Smooth muscle cell (in vitro differentiated cells): Measurements from ENCODE around the gene NPR2. TPM values are rescaled to one million over a fixed set of nuclear protein-coding genes. Genes with fewer than 3 reads are reported as not detected.

Experiments used
- DNase-seq: peaks from one replicate; lab custom pipeline; 2025; ENCODE audit not compliant: unreplicated experiment; lab: John Stamatoyannopoulos, UW
- H2AFZ ChIP-seq: fragments of 200-600 bp; sonication (generic); 2 replicates; pipeline ENCODE4 v1.6.0; 2016; ENCODE audit warnings: antibody characterized with exemption, low read depth, mild to moderate bottlenecking
- H3F3A ChIP-seq: fragments of 200-600 bp; sonication (generic); 2 replicates; pipeline ENCODE4 v1.6.0; 2017; ENCODE audit warnings: antibody characterized with exemption, low read depth
- H3K27ac ChIP-seq: fragments of 200-600 bp; sonication (generic); 2 replicates; pipeline ENCODE4 v1.5.1; 2016; ENCODE audit warnings: low read depth, mild to moderate bottlenecking
- H3K27me3 ChIP-seq: fragments of 200-600 bp; sonication (generic); 2 replicates; pipeline ENCODE4 v1.6.1; 2016; ENCODE audit warnings: low read depth, mild to moderate bottlenecking
- H3K36me3 ChIP-seq: fragments of 200-600 bp; sonication (generic); 2 replicates; pipeline ENCODE4 v1.5.1; 2016; ENCODE audit warnings: low read depth
- H3K4me1 ChIP-seq: fragments of 200-600 bp; sonication (generic); 2 replicates; pipeline ENCODE4 v1.5.1; 2016; ENCODE audit warnings: low read depth
- H3K4me2 ChIP-seq: fragments of 200-600 bp; sonication (generic); 2 replicates; pipeline ENCODE4 v1.6.0; 2016; ENCODE audit warnings: mild to moderate bottlenecking
- H3K4me3 ChIP-seq: fragments of 200-600 bp; sonication (generic); 2 replicates; pipeline ENCODE4 v1.5.1; 2016; ENCODE audit warnings: mild to moderate bottlenecking
- H3K79me2 ChIP-seq: fragments of 200-600 bp; sonication (generic); 2 replicates; pipeline ENCODE4 v1.6.0; 2016; ENCODE audit warnings: low read depth, mild to moderate bottlenecking
- H3K9ac ChIP-seq: fragments of 200-600 bp; sonication (generic); 2 replicates; pipeline ENCODE4 v1.6.0; 2016; ENCODE audit warnings: low read depth
- H3K9me3 ChIP-seq: fragments of 200-600 bp; sonication (generic); replicated peaks from 2 replicates; pipeline ENCODE4 v1.5.1; 2016; ENCODE audit warnings: low read depth
- H4K20me1 ChIP-seq: fragments of 200-600 bp; sonication (generic); 2 replicates; pipeline ENCODE4 v1.6.0; 2016; ENCODE audit warnings: low read depth
- WGBS: methylation state at CpG from one replicate; pipeline ENCODE4 v1.1.7; 2016; ENCODE audit warnings: low lambda C conversion rate; 5-methylcytosine and 5-hydroxymethylcytosine counted together
- polyA plus RNA-seq: library from polyadenylated mRNA; unstranded; fragments of >200 nt; fragmentation: Nextera tagmentation; extraction: Ambion mirVana; gene quantifications from 2 replicates; pipeline ENCODE4 v1.2.1, GENCODE V29; 2016
- total RNA-seq: library from RNA; depleted of rRNA; stranded (reverse); fragments of >200 nt; gene quantifications from 2 replicates; pipeline ENCODE4 v1.2.3, GENCODE V29; 2014
- TF ChIP-seq, protein P1 (sequence below): fragments of 200-600 bp; sonication (generic); IDR thresholded peaks from 2 replicates; pipeline ENCODE4 v1.5.1; 2017; ENCODE audit warnings: borderline replicate concordance, mild to moderate bottlenecking, antibody characterized with exemption; ENCODE audit not compliant: insufficient read depth, poor library complexity, severe bottlenecking

NPR2 gene
- total and polyA plus RNA-seq, 2 experiments from 2014 or later: 16.4 to 19.4 TPM

DNA sequence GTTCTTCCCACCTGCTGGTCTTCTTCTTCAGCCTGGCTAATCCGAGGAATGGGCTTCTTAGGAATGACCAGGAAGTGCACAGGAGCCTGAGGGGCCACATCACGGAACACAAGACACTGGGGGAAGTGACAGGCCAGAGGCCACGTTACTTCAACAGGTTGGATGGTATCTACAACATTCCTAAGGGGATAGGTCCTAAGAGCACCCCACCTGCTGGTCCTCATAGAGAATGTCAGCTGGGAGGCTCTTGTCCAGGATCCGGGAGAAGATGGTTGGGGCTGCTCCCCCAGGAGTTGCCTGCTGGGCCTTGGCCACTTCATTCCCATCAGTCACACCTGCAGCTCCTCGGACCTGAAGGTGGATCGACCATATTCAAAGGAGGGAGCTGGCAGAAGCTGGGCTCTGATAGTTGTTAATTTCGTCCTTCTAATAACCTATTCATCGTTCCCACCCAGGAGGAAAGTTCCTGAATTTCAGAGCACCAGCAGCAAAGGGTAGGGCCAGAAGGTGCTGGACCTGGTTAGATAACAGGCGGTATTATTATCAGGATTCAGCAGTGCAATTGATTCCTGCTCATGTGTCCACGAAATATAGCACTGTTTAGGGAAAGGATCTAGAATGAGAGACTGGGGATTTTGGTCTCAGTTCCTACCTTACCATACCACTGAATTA, 22.2 kb downstream of the NPR2 start:
- Histone ChIP-seq H3K4me2 (peak overlapping the region; percentile 93), H3K27ac (peak overlapping the region; percentile 50), H3K27me3 (peaks cover 3% of the 10 kb centered on the region), H3K9ac (no peak overlapping the region), H3F3A (peaks cover 3% of the 10 kb centered on the region), H4K20me1 (no peaks in the 10 kb centered on the region), H3K79me2 (no peaks in the 10 kb centered on the region), H3K36me3 (no peaks in the 10 kb centered on the region), H3K4me3 (no peak overlapping the region), H3K4me1 (peaks cover 9% of the 10 kb centered on the region), H2AFZ (no peak overlapping the region), H3K9me3 (no peaks in the 10 kb centered on the region)
- no peak for DNase-seq
- TF ChIP-seq, protein P1, sequence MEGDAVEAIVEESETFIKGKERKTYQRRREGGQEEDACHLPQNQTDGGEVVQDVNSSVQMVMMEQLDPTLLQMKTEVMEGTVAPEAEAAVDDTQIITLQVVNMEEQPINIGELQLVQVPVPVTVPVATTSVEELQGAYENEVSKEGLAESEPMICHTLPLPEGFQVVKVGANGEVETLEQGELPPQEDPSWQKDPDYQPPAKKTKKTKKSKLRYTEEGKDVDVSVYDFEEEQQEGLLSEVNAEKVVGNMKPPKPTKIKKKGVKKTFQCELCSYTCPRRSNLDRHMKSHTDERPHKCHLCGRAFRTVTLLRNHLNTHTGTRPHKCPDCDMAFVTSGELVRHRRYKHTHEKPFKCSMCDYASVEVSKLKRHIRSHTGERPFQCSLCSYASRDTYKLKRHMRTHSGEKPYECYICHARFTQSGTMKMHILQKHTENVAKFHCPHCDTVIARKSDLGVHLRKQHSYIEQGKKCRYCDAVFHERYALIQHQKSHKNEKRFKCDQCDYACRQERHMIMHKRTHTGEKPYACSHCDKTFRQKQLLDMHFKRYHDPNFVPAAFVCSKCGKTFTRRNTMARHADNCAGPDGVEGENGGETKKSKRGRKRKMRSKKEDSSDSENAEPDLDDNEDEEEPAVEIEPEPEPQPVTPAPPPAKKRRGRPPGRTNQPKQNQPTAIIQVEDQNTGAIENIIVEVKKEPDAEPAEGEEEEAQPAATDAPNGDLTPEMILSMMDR: peak; percentile 17
- whole genome bisulfite sequencing: 83% methylated on average over 10 of the region's 10 CpGs

DNA sequence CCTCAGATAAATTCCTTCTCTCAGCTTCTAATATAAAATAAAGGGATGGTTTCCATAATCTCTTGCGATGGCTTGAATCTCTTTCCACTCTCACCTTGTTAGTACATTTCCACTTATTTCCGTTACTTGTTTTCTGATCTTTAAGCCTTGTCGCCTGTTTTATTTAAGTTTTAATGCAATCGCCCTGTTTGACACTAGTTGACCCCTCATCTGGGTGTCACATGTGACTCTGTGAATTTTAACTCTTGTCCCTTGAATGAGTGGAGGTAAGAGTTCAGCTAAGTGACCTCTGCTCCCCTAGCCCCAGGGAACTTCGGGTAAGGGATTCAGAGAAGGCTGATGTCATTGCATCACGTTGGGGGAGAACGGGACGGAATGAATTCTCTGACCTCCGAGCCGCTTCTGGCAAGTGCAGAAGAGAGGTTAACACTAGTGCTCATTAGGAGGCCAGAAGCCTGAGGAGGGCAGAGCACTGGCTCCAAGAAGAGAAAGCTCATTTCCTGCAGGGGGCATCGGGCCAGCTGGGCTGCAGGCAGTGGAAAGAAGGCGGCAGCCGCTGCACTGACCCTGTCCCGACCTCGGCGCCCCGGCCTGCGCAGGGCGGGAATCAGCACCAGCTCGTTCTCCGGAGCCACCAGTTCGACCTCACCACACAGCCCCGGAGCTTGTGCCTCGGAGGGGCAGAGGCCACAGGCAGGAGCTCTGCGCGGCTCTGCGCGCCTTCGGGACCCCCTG, 22.9 kb downstream of the NPR2 start:
- 10% methylated on average over 29 of the region's 29 CpGs for WGBS
- Histone ChIP-seq H4K20me1 (no peaks in the 10 kb centered on the region), H3K9ac (peak overlapping the region; percentile 71), H3F3A (peaks cover 3% of the 10 kb centered on the region), H2AFZ (peak overlapping the region; percentile 91), H3K36me3 (no peaks in the 10 kb centered on the region), H3K9me3 (no peaks in the 10 kb centered on the region), H3K27ac (peak overlapping the region; percentile 50), H3K4me1 (peaks cover 9% of the 10 kb centered on the region), H3K4me2 (peak overlapping the region; percentile 93), H3K79me2 (no peaks in the 10 kb centered on the region), H3K27me3 (peaks cover 3% of the 10 kb centered on the region), H3K4me3 (peak overlapping the region; percentile 85)
- DNase-seq: peak; percentile 51
- TF ChIP-seq, protein P1: peak; percentile 21

DNA sequence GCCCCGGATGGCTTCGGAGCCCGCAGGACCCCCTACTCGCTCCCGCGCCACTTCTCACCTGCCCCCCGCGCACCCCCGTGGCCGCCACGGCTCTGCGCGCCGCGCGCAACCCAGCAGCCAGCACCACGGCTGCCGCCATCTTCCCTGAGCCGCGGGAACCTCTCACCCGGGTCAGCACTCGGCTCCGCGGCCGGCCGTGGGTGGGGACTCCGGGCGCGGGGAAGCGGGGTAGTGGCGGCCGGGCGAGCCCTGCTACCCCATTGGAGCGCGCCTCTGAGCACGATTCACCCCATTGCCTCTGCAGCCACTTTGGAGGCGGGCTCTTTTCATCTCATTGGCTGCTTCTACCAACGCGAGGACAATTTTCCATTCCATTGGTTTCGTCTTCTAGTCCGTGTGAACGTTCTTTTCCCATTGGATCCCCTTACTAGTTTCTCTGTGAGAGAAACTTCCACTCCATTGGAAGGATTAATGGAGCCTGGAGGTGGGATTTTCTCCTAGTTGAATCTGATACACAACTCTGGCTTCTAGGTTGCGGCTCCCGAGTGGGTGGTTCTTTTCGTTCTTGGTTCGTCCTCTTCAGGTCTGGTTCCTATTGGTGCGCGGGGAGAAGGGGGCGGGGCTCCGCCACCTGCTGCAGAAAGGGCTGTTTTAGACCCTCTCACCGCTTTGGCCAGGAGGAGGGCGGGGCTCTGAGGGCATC, 23.6 kb downstream of the NPR2 start, which contains the start of gene HINT2:
HINT2 (minus strand) TSS at position 202 of the 703 bp plus-strand sequence; CDS start at position 139, 63 bp downstream.
- Histone ChIP-seq H3K4me3 (peak within 1 kb of the TSS; percentile 85), H3K27me3 (peaks cover 3% of the 10 kb centered on the region), H3K9ac (peak within 1 kb of the TSS; percentile 71), H2AFZ (peak within 1 kb of the TSS; percentile 91), H3K4me2 (peak within 1 kb of the TSS; percentile 93), H3K79me2 (no peaks in the 10 kb centered on the region), H4K20me1 (no peaks in the 10 kb centered on the region), H3K9me3 (no peaks in the 10 kb centered on the region), H3F3A (peaks cover 3% of the 10 kb centered on the region), H3K36me3 (no peaks in the 10 kb centered on the region), H3K27ac (peak within 1 kb of the TSS; percentile 50), H3K4me1 (peaks cover 9% of the 10 kb centered on the region)
- DNase-seq: peak; percentile 76
- WGBS: 2% methylated on average over 36 of the region's 52 CpGs
- TF ChIP-seq, protein P1: no peak
